IPS-NIHi7 (cell line): ENCODE data around the gene CRISPLD2.

Experiments used
- DNase-seq: peaks from one replicate; pipeline ENCODE4 v3.0.0; 2012; ENCODE audit warnings: mixed read lengths; ENCODE audit errors: extremely low spot score

The CRISPLD2 gene

GRCh38 chr16:84884246-84884595 lies 64.4 kb downstream of the CRISPLD2 start:
- DNase-seq = no peak

GRCh38 chr16:84884596-84885341 lies 65.0 kb downstream of the CRISPLD2 start:
- no peak for DNase-seq

- DNase-seq = no peak
These were observed 65.6 kb downstream of the CRISPLD2 start for GRCh38 chr16:84885342-84885910.

DNA sequence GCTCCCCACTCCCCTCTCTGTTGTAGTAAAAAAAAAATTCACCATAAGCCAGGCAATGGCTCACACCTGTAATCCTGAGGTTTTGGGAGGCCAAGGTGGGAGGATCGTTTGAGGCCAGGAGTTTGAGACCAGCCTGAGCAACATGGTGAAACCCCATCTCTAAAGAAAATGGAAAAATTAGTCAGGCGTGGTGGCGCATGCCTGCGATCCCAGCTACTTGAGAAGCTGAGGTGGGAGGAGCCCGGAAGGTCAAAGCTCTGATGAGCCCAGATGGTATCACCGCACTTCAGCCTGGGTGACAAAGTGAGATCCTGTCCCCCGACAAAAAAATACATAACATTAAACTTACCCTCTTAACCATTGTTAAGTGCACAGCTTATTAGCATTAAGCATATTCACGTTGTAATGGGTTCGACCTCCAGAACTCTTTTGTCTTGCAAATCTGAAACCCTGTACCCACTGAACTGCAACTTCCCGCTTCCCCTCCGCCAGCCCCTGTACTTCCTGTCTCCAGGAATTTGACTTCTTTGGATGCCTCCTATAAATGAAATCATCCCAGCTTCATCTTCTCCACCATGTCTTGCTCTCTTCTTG lies 66.8 kb downstream of the CRISPLD2 start:
- DNase-seq = no peak

GRCh38 chr16:84887207-84887606 lies 67.4 kb downstream of the CRISPLD2 start:
- no peak for DNase-seq

- DNase-seq = no peak
These were observed 68.7 kb downstream of the CRISPLD2 start for GRCh38 chr16:84888450-84888849.

GRCh38 chr16:84889066-84889465 lies 69.3 kb downstream of the CRISPLD2 start:
- DNase-seq = no peak

DNA sequence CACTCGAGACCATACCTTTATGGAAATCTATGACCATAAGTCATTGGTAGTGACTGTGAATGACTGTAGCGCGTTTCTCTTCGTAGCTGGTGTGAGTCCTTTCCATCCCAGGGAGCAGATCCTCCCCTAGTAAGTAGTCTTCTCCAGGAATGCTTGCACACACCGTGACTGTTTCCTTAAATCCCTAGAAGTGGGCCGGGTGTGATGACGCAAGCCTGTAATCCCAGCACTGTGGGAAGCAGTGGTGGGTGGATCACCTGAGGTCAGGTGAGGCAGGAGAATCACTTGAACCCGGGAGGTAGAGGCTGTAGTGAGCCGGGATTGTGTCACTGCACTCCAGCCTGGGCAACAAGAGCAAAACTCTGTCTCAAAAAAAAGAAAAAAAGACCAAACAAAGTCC lies 70.6 kb downstream of the CRISPLD2 start:
- DNase-seq = no peak

DNA sequence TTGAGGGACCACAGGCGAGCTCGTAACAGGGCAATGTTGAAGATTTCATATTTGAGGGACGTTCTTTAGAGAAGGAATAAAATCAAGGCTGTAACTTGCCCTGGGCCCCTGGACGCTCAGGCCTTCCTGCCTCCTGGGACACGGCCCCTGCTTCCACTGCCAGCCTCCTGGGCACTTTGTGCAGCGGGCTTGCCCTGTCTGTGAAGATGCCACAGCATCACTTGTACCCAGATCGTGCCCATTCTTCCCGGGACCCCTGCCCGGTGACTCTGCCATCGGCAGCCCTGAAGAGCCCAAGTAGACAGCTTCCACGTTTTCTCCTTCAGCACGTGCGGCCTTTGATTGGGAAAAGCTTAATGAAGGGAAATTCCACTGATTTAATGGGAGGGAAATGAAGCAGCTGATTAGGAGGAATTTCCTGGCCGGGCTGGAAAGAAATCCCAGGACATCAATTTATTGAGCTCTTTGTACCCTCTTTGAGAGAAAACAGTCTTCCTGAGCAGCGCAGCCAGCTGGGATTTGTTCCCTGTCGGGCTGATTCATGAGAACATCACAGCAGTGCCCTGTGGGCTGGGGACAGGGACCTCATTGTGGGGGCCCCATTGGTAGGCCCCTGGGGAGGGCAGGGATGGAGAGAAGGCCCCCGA lies 71.5 kb downstream of the CRISPLD2 start:
- DNase-seq = no peak

DNA sequence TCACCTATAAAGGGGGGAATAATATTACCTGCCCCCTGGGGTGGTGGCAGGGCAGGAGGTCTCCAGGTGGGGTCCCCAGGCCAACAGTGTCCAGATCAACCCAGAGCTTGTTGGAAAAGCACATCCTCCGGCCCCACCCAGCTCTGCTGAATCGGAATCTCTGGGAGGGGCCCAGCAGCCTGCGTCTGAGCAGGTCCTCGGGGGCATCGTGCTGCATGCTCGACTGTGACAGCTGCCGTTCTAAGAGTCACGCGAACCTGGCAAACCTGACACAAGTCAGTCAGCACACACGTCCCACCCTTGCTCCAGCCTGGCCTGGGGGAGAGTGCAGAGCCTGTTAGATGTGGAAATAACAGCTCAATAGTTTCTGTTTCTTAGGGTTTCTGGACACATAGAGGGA lies 72.3 kb downstream of the CRISPLD2 start:
- DNase-seq = no peak

DNA sequence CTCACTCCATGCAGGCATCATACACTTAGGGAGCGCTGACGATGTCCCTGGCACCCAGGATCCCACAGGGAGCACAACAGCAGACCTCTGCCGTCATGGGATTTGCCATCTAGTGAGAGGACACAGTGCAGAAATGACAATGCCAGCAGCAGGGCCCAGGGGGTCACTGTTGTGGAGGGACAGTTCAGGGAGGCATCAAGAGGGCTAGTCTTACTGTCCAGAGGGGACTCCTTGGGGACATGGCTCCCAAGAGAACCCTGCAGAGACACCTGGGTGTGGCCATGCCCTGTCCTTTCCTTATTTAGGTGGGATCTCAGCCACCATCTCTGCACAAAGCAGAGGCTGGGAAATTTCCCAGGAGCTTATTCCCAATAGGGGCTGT lies 73.7 kb downstream of the CRISPLD2 start:
- DNase-seq = no peak

GRCh38 chr16:84893849-84894599 lies 74.2 kb downstream of the CRISPLD2 start:
- no peak for DNase-seq

GRCh38 chr16:84895016-84895415 lies 75.2 kb downstream of the CRISPLD2 start:
- DNase-seq = no peak

DNA sequence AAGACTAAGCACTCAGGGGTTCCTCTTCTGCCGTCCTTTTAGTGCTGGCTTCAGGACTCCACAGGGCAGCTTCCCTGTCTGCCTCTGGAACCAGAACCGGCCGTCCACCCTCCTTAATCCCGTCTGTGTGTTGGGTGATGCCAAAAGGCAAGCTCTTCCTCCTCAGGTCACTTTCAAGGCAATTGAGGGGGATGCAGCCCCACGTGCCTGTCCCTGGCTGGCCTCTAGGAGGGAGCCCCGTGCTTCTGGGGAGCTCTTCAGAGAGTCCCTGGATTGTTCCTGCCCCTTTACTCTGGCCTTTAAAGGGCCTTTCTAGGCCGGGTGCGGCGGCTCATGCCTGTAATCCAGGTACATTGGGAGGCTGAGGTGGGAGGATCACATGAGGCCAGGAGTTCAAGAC lies 77.1 kb downstream of the CRISPLD2 start:
- DNase-seq = no peak

- DNase-seq = no peak
These were observed 78.2 kb downstream of the CRISPLD2 start for GRCh38 chr16:84897911-84898377.

GRCh38 chr16:84898447-84898846 lies 78.7 kb downstream of the CRISPLD2 start:
- DNase-seq = no peak

- DNase-seq = no peak
These were observed 79.6 kb downstream of the CRISPLD2 start for GRCh38 chr16:84899414-84899813.

- DNase-seq = peak; percentile 57
These were observed 86.2 kb downstream of the CRISPLD2 start for GRCh38 chr16:84905965-84906460.

DNA sequence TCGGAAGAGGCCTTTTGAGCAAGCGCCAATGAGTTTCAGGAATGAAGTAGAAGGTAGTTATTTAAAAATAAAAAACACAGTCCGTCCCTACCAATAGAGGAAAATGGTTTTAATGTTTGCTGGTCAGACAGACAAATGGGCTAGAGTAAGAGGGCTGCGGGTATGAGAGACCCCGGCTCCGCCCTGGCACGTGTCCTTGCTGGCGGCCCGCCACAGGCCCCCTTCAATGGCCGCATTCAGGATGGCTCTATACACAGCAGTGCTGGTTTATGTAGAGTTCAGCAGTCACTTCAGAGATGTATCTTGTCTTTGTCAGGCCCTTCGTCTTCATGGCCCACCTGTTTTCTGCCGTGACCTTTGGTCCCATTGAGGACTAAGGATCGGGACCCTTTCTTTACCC lies 87.3 kb downstream of the CRISPLD2 start:
- no peak for DNase-seq

- DNase-seq = no peak
These were observed 87.8 kb downstream of the CRISPLD2 start for GRCh38 chr16:84907575-84907974.

GRCh38 chr16:84909476-84910085 lies 89.8 kb downstream of the CRISPLD2 start:
- no peak for DNase-seq
